HepG2 (cell line): Measurements from ENCODE around the gene SPATS2. TPM values are rescaled to one million over a fixed set of nuclear protein-coding genes. Genes with fewer than 3 reads are reported as not detected.

Experiments
- ATAC-seq: fragments of 200-7000 bp; cut with Tn5 transposase; 3 replicates; pipeline ENCODE4 v1.9.1; 2020; ENCODE audit warnings: mild to moderate bottlenecking, moderate library complexity
- BruUV-seq: library from RNA; stranded (reverse); fragments of 400-500 nt; replicated peaks from 2 replicates; lab custom pipeline; 2021; lab: Mats Ljungman, UMichigan
- CTCF ChIA-PET: fragments of 300-600 bp; formaldehyde crosslinking; extraction: SDS; loops from one replicate; lab custom pipeline; 2021; ENCODE audit warnings: low total read pairs, inconsistent platforms, low intra/inter-chr PET ratio; lab: Yijun Ruan, JAX
- POLR2A ChIA-PET: fragments of 350-600 bp; sonication (Branson Sonifier 250); formaldehyde crosslinking; loops from one replicate; lab custom pipeline; 2020; ENCODE audit warnings: antibody characterized with exemption, inconsistent platforms; lab: Yijun Ruan, JAX
- DNase-seq: peaks from one replicate; pipeline ENCODE4 v3.0.0-alpha.2; 2015; ENCODE audit warnings: low spot score
- FAIRE-seq: peaks from 3 replicates; lab custom pipeline; 2011; peaks lifted over from hg19 to GRCh38; lab: Jason Lieb, UNC
- H2AFZ ChIP-seq: one replicate; pipeline ENCODE4 v1.6.1; 2011; ENCODE audit warnings: low read length, inconsistent platforms
- H3K27ac ChIP-seq: fragments of 300-600 bp; 3 replicates; pipeline ENCODE4 v1.8.0; 2011; ENCODE audit warnings: mixed run types, mild to moderate bottlenecking, mixed read lengths, low read length, inconsistent platforms; ENCODE audit not compliant: insufficient read depth; ENCODE audit errors: extremely low read length
- H3K27me3 ChIP-seq, 2 experiments: fragments of 200-600 bp in 1 of 2; 2 replicates in 1 of 2; 3 replicates in 1 of 2; pipeline versions ENCODE4 v1.6.0 to v1.8.0; 2011; ENCODE audit warnings: low read length in 2 of 2, mild to moderate bottlenecking in 2 of 2, moderate library complexity in 2 of 2, inconsistent platforms in 1 of 2; ENCODE audit not compliant: insufficient read depth in 2 of 2, control insufficient read depth in 1 of 2
- H3K36me3 ChIP-seq, 2 experiments: fragments of 200-600 bp in 1 of 2; replicated peaks in 1 of 2; 2 replicates in 1 of 2; 3 replicates in 1 of 2; pipeline versions ENCODE4 v1.5.1 to v1.8.0; 2011; ENCODE audit warnings: low read length in 2 of 2, inconsistent platforms in 1 of 2; ENCODE audit not compliant: insufficient read depth in 2 of 2, control insufficient read depth in 1 of 2
- H3K4me1 ChIP-seq: 2 replicates; pipeline ENCODE4 v1.5.1; 2012; ENCODE audit warnings: low read length, inconsistent platforms; ENCODE audit not compliant: insufficient read depth
- H3K4me2 ChIP-seq: 2 replicates; pipeline ENCODE4 v1.6.0; 2011; ENCODE audit warnings: low read depth, low read length, inconsistent platforms
- H3K4me3 ChIP-seq, 3 experiments: fragments of 200-600 bp in 1 of 3; sonication (generic), shearing (Covaris generic) in 1 of 3; replicated peaks in 1 of 3; 2 replicates each; pipeline ENCODE4 v1.5.1; 2011 to 2016; ENCODE audit warnings: low read length in 3 of 3, inconsistent platforms in 2 of 3, low read depth in 2 of 3, mild to moderate bottlenecking in 2 of 3, control low read depth in 1 of 3, mixed read lengths in 1 of 3; ENCODE audit not compliant: insufficient read depth in 1 of 3
- H3K79me2 ChIP-seq: one replicate; pipeline ENCODE4 v1.6.1; 2011; ENCODE audit warnings: low read length, inconsistent platforms; ENCODE audit not compliant: insufficient read depth
- H3K9ac ChIP-seq: 2 replicates; pipeline ENCODE4 v1.6.0; 2011; ENCODE audit warnings: mild to moderate bottlenecking, low read depth, low read length, inconsistent platforms; ENCODE audit not compliant: insufficient read depth
- H3K9me3 ChIP-seq: 2 replicates; pipeline ENCODE4 v1.5.1; 2012; ENCODE audit warnings: mild to moderate bottlenecking, low read length
- H4K20me1 ChIP-seq: 2 replicates; pipeline ENCODE4 v1.6.0; 2011; ENCODE audit warnings: inconsistent platforms, mild to moderate bottlenecking, low read length, moderate library complexity; ENCODE audit not compliant: insufficient read depth
- MED1 ChIP-seq: sonication (generic); formaldehyde crosslinking; IDR thresholded peaks from 2 replicates; pipeline ENCODE4 v1.4.0; 2020; ENCODE audit warnings: missing genetic modification reagents
- NPAS2 ChIP-seq: sonication (generic); formaldehyde crosslinking; IDR thresholded peaks from 2 replicates; pipeline ENCODE4 v1.8.0; 2022; ENCODE audit warnings: mild to moderate bottlenecking, missing genetic modification reagents, borderline replicate concordance
- PAF1 ChIP-seq: IDR thresholded peaks from 2 replicates; pipeline ENCODE4 v1.6.1; 2016; ENCODE audit warnings: missing genetic modification reagents, missing compliant biosample characterization
- PCBP1 ChIP-seq: fragments of 200-400 bp; formaldehyde crosslinking; IDR thresholded peaks from 2 replicates; pipeline ENCODE4 v1.6.1; 2017; ENCODE audit warnings: mild to moderate bottlenecking, low read depth, low read length, borderline replicate concordance
- TFE3 ChIP-seq: IDR thresholded peaks from 2 replicates; pipeline ENCODE4 v1.6.1; 2016
- THAP11 ChIP-seq: IDR thresholded peaks from 2 replicates; pipeline ENCODE4 v1.6.1; 2016; ENCODE audit warnings: missing biosample characterization, missing genetic modification reagents
- YEATS2 ChIP-seq: sonication (generic); formaldehyde crosslinking; IDR thresholded peaks from 2 replicates; pipeline ENCODE4 v1.4.0; 2020; ENCODE audit warnings: missing genetic modification reagents, borderline replicate concordance
- ZHX1 ChIP-seq: sonication (generic); formaldehyde crosslinking; IDR thresholded peaks from 2 replicates; pipeline ENCODE4 v1.8.1; 2022; ENCODE audit warnings: low read depth, mild to moderate bottlenecking, missing genetic modification reagents
- ZNF552 ChIP-seq: sonication (generic); formaldehyde crosslinking; IDR thresholded peaks from 2 replicates; pipeline ENCODE4 v1.9.0; 2022; ENCODE audit warnings: missing genetic modification reagents, mild to moderate bottlenecking, borderline replicate concordance
- ZNF605 ChIP-seq: sonication (generic); formaldehyde crosslinking; IDR thresholded peaks from 2 replicates; pipeline ENCODE4 v1.8.0; 2022; ENCODE audit warnings: mild to moderate bottlenecking, missing genetic modification reagents
- ZNF607 ChIP-seq: sonication (generic); formaldehyde crosslinking; IDR thresholded peaks from 2 replicates; pipeline ENCODE4 v1.5.1; 2020; ENCODE audit warnings: missing genetic modification reagents, mild to moderate bottlenecking, borderline replicate concordance
- WGBS: methylation state at CpG from one replicate; pipeline ENCODE4 v1.1.6; 2017; ENCODE audit warnings: low lambda C conversion rate; 5-methylcytosine and 5-hydroxymethylcytosine counted together
- in situ Hi-C: cut with HindIII; loops from 2 replicates; pipeline ENCODE4 v1.10.0; 2017; ENCODE audit warnings: low pct_unique_long_range_greater_than_20kb; ENCODE audit not compliant: extremely low pct_ligation_motif_present
- intact Hi-C: fragments of 100-400 bp; cut with micrococcal nuclease; formaldehyde crosslinking; loops from one replicate; pipeline ENCODE4 v1.10.0; 2022; ENCODE audit not compliant: unreplicated experiment
- polyA plus RNA-seq, 8 experiments: library from polyadenylated mRNA; depleted of rRNA in 3 of 8; stranded (reverse) in 7 of 8; unstranded in 1 of 8; fragments of >200 nt; fragmentation: Illumina TruSeq in 4 of 8; extraction: Trizol in 4 of 8; gene quantifications; 2 replicates each; pipeline versions ENCODE4 v1.2.1 to v1.2.3, GENCODE V29; 2011 to 2016; ENCODE audit warnings: low read depth in 4 of 8, missing spikeins in 1 of 8, mixed read lengths in 1 of 8; ENCODE audit not compliant: insufficient read depth in 1 of 8
- total RNA-seq, 5 experiments: library from RNA; depleted of rRNA; stranded (reverse); fragments of >200 nt; fragmentation: Illumina TruSeq; extraction: Trizol; gene quantifications; 2 replicates each; pipeline ENCODE4 v1.2.3, GENCODE V29; 2016; ENCODE audit warnings: low read depth in 1 of 5
- TF ChIP-seq, protein P1 (sequence below): IDR thresholded peaks from 2 replicates; pipeline ENCODE4 v1.6.1; 2016; ENCODE audit warnings: low read depth, control low read depth
- TF ChIP-seq, protein P2 (sequence below): IDR thresholded peaks from 2 replicates; pipeline ENCODE4 v1.6.1; 2018; ENCODE audit warnings: missing genetic modification reagents, mild to moderate bottlenecking, missing compliant biosample characterization
- TF ChIP-seq, protein P3 (sequence below): sonication (generic); formaldehyde crosslinking; IDR thresholded peaks from 2 replicates; pipeline ENCODE4 v1.5.1; 2020; ENCODE audit warnings: missing genetic modification reagents, mild to moderate bottlenecking, borderline replicate concordance
- TF ChIP-seq, protein P4 (sequence below): sonication (generic); formaldehyde crosslinking; IDR thresholded peaks from 2 replicates; pipeline ENCODE4 v1.5.0; 2020; ENCODE audit warnings: missing genetic modification reagents

Gene SPATS2
- total and polyA plus RNA-seq, 2 of the 13 experiments (the other 11 are each of a cell fraction or from before 2014, with no cell fraction given), result 19.3 to 28.1 TPM

DNA sequence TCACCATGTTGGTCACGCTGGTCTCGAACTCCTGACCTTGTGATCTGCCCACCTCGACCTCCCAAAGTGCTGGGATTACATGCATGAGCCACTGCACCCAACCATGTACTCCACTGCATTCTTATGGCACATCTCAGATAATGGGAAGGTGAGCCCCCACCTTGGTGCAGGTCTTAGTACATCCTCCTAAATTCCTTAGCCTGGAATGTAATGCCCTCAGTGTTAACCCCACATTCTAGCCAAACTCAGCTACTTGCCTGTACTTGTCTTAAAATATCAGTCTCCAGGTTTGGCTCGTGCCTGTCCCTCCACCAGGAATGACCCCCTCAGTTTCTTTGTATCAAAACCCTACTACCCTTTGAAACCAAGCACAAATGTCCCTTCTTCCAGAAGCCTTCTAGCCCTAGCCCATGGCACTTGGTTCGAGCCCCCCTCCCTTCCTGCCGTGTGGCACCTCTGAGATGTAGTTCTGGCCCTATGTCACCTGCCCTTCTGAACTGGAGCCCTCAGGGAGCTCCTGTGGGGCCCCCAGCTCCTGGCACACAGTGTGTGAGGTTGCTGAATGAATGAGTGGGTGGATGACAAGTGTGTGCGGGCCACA lies 179.9 kb downstream of the SPATS2 start:
- FAIRE-seq (no peak), DNase-seq (no peak), ATAC-seq (no peak)
- ChIA-PET CTCF (no interaction called here), POLR2A (no interaction called here)
- no TSS peak for BruUV-seq
- H3K4me1 ChIP-seq, result peaks cover 80% of the 10 kb centered on the region
- H3K36me3 ChIP-seq, result no peaks in the 10 kb centered on the region
- H3K79me2 ChIP-seq, result no peaks in the 10 kb centered on the region
- WGBS, result 42% methylated on average over 7 of the region's 7 CpGs
- in situ Hi-C loops, result no loop called here
- H2AFZ ChIP-seq, result no peak overlapping the region
- H3K27me3 ChIP-seq, result peaks cover 1 to 6% of the 10 kb centered on the region in 2 experiments; a peak in 1 of 5 replicates
- H3K9me3 ChIP-seq, result no peaks in the 10 kb centered on the region
- no peaks in the 10 kb centered on the region for H4K20me1 ChIP-seq
- H3K4me2 ChIP-seq, result no peak overlapping the region
- H3K27ac ChIP-seq, result no peak overlapping the region
- H3K4me3 ChIP-seq, result no peak overlapping the region
- intact Hi-C loops, result no loop called here
- no peak overlapping the region for H3K9ac ChIP-seq
- TF ChIP-seq PCBP1 (no peak), PAF1 (no peak), ZHX1 (CRISPR knock-in tag) (no peak), NPAS2 (no peak), MED1 (CRISPR knock-in tag) (no peak), THAP11 (no peak), TFE3 (CRISPR knock-in tag) (no peak), ZNF552 (CRISPR knock-in tag) (no peak), ZNF607 (CRISPR knock-in tag) (no peak), YEATS2 (CRISPR knock-in tag) (no peak), ZNF605 (no peak)
- TF ChIP-seq, protein P1, sequence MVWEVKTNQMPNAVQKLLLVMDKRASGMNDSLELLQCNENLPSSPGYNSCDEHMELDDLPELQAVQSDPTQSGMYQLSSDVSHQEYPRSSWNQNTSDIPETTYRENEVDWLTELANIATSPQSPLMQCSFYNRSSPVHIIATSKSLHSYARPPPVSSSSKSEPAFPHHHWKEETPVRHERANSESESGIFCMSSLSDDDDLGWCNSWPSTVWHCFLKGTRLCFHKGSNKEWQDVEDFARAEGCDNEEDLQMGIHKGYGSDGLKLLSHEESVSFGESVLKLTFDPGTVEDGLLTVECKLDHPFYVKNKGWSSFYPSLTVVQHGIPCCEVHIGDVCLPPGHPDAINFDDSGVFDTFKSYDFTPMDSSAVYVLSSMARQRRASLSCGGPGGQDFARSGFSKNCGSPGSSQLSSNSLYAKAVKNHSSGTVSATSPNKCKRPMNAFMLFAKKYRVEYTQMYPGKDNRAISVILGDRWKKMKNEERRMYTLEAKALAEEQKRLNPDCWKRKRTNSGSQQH (CRISPR knock-in tag), result no peak
- TF ChIP-seq, protein P2, sequence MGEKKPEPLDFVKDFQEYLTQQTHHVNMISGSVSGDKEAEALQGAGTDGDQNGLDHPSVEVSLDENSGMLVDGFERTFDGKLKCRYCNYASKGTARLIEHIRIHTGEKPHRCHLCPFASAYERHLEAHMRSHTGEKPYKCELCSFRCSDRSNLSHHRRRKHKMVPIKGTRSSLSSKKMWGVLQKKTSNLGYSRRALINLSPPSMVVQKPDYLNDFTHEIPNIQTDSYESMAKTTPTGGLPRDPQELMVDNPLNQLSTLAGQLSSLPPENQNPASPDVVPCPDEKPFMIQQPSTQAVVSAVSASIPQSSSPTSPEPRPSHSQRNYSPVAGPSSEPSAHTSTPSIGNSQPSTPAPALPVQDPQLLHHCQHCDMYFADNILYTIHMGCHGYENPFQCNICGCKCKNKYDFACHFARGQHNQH (CRISPR knock-in tag), result no peak
- TF ChIP-seq, protein P3, sequence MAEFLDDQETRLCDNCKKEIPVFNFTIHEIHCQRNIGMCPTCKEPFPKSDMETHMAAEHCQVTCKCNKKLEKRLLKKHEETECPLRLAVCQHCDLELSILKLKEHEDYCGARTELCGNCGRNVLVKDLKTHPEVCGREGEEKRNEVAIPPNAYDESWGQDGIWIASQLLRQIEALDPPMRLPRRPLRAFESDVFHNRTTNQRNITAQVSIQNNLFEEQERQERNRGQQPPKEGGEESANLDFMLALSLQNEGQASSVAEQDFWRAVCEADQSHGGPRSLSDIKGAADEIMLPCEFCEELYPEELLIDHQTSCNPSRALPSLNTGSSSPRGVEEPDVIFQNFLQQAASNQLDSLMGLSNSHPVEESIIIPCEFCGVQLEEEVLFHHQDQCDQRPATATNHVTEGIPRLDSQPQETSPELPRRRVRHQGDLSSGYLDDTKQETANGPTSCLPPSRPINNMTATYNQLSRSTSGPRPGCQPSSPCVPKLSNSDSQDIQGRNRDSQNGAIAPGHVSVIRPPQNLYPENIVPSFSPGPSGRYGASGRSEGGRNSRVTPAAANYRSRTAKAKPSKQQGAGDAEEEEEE (CRISPR knock-in tag), result no peak
- TF ChIP-seq, protein P4, sequence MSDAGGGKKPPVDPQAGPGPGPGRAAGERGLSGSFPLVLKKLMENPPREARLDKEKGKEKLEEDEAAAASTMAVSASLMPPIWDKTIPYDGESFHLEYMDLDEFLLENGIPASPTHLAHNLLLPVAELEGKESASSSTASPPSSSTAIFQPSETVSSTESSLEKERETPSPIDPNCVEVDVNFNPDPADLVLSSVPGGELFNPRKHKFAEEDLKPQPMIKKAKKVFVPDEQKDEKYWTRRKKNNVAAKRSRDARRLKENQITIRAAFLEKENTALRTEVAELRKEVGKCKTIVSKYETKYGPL (CRISPR knock-in tag), result no peak
